OCI-LY3 (cell line): Measurements from ENCODE around the gene KCNJ12.

Experiments
- CTCF ChIP-seq: fragments of 200-600, 300-600 bp; sonication (generic); IDR thresholded peaks from 2 replicates; pipeline ENCODE4 v1.5.1; 2014; ENCODE audit warnings: antibody characterized with exemption, low read length, low read depth
- EZH2phosphoT487 ChIP-seq: fragments of 200-600 bp; shearing (Covaris generic); IDR thresholded peaks from 2 replicates; pipeline ENCODE4 v1.6.1; 2018; ENCODE audit warnings: antibody characterized with exemption, mixed run types, low read depth

DNA sequence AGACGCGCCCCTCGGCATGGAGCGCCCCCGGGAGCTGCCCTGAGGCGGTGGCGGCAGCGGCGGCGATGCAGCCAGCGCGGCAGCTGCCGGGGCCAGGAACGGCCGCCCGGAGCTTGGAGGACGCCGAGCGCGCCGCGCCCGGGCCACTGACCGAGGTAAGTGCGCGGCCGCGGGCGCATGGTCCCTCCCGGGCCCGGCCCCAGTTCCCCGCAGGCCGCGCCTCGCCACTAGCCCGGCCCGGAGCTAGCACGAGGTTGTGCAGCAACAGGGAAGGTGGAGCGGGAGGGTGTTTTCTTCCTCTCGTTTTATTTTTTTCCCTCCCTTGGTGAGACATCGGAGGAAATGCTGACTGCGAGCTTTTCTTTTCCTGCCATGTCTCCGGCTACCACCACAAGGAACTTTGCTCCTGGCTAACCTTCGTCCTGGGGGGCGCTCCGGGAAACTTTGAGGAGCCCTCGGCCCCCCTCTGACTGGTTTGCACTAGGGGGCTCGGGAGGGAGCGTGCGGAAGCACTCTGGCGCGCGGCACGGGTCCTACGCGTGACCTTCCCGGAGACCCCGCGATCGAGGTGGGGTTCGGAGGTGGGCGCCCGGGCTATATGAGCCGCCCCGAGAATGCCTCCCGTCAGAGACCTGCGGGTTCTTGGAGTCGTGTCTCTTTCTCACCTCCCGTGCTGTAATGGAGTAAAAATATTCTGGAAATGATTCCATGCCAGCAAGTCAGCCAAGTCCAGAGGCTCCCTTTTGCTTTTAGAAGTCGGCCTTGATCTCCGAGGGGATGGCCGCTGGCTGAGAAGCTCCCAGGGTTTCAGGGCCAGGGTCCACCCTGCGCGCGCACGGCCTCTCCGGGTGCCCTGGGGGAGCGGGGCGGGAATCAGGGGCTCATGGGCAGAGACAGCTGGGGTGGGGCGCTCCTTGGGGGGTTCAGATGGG is 868 bp downstream of the KCNJ12 start:
- TF ChIP-seq CTCF, result no peak
- no peak for TF ChIP-seq EZH2phosphoT487
